GM18517 (cell line): ENCODE data around the gene KCNK4.

Experiments
- ATAC-seq: cut with Tn5 transposase; IDR thresholded peaks from one replicate; pipeline ENCODE4 v1.9.1; 2021; ENCODE audit warnings: mild to moderate bottlenecking, moderate library complexity; ENCODE audit not compliant: unreplicated experiment

Gene KCNK4

GRCh38 chr11:64253043-64253442, 38.1 kb upstream of the KCNK4 start:
- no peak for ATAC-seq

- ATAC-seq = no peak
Measured at GRCh38 chr11:64253481-64253880, 37.6 kb upstream of the KCNK4 start.

- ATAC-seq = no peak
Measured at GRCh38 chr11:64254326-64254725, 36.8 kb upstream of the KCNK4 start.

- ATAC-seq = no peak
Measured at GRCh38 chr11:64255135-64256128, 35.7 kb upstream of the KCNK4 start.

- ATAC-seq = no peak
Measured at GRCh38 chr11:64256300-64256699, 34.8 kb upstream of the KCNK4 start.

- no peak for ATAC-seq
Measured at GRCh38 chr11:64258356-64258755, 32.7 kb upstream of the KCNK4 start.

GRCh38 chr11:64258946-64259532, 32.1 kb upstream of the KCNK4 start:
- no peak for ATAC-seq

- ATAC-seq = no peak
Measured at GRCh38 chr11:64259533-64260067, 31.5 kb upstream of the KCNK4 start.

- ATAC-seq = no peak
Measured at GRCh38 chr11:64260147-64260708, 30.9 kb upstream of the KCNK4 start.

- no peak for ATAC-seq
Measured at GRCh38 chr11:64261556-64262080, 29.5 kb upstream of the KCNK4 start.

- ATAC-seq = no peak
Measured at GRCh38 chr11:64262271-64263002, 28.7 kb upstream of the KCNK4 start.

GRCh38 chr11:64263021-64263946, 27.8 kb upstream of the KCNK4 start:
- ATAC-seq = no peak

GRCh38 chr11:64263947-64264317, 27.2 kb upstream of the KCNK4 start:
- no peak for ATAC-seq

- ATAC-seq = no peak
Measured at GRCh38 chr11:64264371-64264852, 26.7 kb upstream of the KCNK4 start.

GRCh38 chr11:64265176-64266160, 25.6 kb upstream of the KCNK4 start:
- ATAC-seq = no peak

- no peak for ATAC-seq
Measured at GRCh38 chr11:64266339-64266738, 24.8 kb upstream of the KCNK4 start.

GRCh38 chr11:64267207-64267945, 23.7 kb upstream of the KCNK4 start:
- no peak for ATAC-seq
